Epithelial cell of esophagus (primary cell): ENCODE data around the gene ZFPM1.

ENCODE experiments used
- DNase-seq: peaks from one replicate; pipeline ENCODE4 v3.0.0; 2010; ENCODE audit warnings: low read depth
- H3K4me3 ChIP-seq: 2 replicates; pipeline ENCODE4 v1.5.1; 2011; ENCODE audit warnings: mild to moderate bottlenecking, low read length, control low read depth
- CTCF ChIP-seq: IDR thresholded peaks from 2 replicates; pipeline ENCODE4 v1.5.1; 2011; ENCODE audit warnings: low read depth, mild to moderate bottlenecking, low read length, control low read depth, inconsistent platforms; ENCODE audit not compliant: insufficient read depth; ENCODE audit errors: missing control alignments

ZFPM1 gene

GRCh38 chr16:88569614-88569984, 116.5 kb downstream of the ZFPM1 start:
- no peak for TF ChIP-seq CTCF
- peak overlapping the region; percentile 77 for H3K4me3 ChIP-seq
- peak; percentile 13 for DNase-seq

- no peak for TF ChIP-seq CTCF
- DNase-seq: peak; percentile 96
- peak within 1 kb of the TSS; percentile 85 for H3K4me3 ChIP-seq
Measured at GRCh38 chr16:88569985-88570690, 117.1 kb downstream of the ZFPM1 start, which contains the start of gene ZC3H18. Gene ZC3H18 (plus strand): TSS chr16:88570403. CDS start chr16:88577124, 6,721 bp downstream.

- no peak for TF ChIP-seq CTCF
- DNase-seq: peak; percentile 40
- H3K4me3 ChIP-seq: peak overlapping the region; percentile 85
Measured at GRCh38 chr16:88570691-88571092, 117.6 kb downstream of the ZFPM1 start.

GRCh38 chr16:88575251-88575650, 122.2 kb downstream of the ZFPM1 start:
- no peak for DNase-seq
- no peak for TF ChIP-seq CTCF
- no peak overlapping the region for H3K4me3 ChIP-seq

- DNase-seq: no peak
- H3K4me3 ChIP-seq: no peak overlapping the region
- TF ChIP-seq CTCF: no peak
Measured at GRCh38 chr16:88576307-88576706, 123.2 kb downstream of the ZFPM1 start.

- no peak for DNase-seq
- no peak overlapping the region for H3K4me3 ChIP-seq
- no peak for TF ChIP-seq CTCF
Measured at GRCh38 chr16:88577166-88577565, 124.1 kb downstream of the ZFPM1 start.
